CD14-positive monocyte (primary cell): ENCODE measurements around the gene ZSCAN5A. TPM values are rescaled to one million over a fixed set of nuclear protein-coding genes. Genes with fewer than 3 reads are reported as not detected.

ENCODE experiments used
- DNase-seq, 3 donors: peaks; one replicate each; pipeline ENCODE4 v3.0.0-alpha.2; 2011 to 2022
- H2AFZ ChIP-seq: 2 replicates; pipeline ENCODE4 v1.6.0; 2012; ENCODE audit warnings: mild to moderate bottlenecking, low read depth, low read length, inconsistent platforms; ENCODE audit not compliant: insufficient read depth, poor library complexity, severe bottlenecking
- H3K27ac ChIP-seq, 2 donors: 1 replicate in 1 of 2; 2 replicates in 1 of 2; pipeline ENCODE4 v1.5.1; 2012 to 2013; ENCODE audit warnings: low read length in 2 of 2, control low read depth in 1 of 2, inconsistent platforms in 1 of 2, low read depth in 1 of 2, mild to moderate bottlenecking in 1 of 2
- H3K27me3 ChIP-seq, 2 donors: one replicate each; pipeline versions ENCODE4 v1.6.0 to v1.6.1; 2011 to 2013; ENCODE audit warnings: low read length in 2 of 2; ENCODE audit not compliant: control insufficient read depth in 2 of 2, insufficient read depth in 2 of 2
- H3K36me3 ChIP-seq, 2 donors: replicated peaks in 1 of 2; 1 replicate in 1 of 2; 2 replicates in 1 of 2; pipeline versions ENCODE4 v1.5.1 to v1.6.1; 2012 to 2013; ENCODE audit warnings: low read length in 2 of 2, control low read depth in 1 of 2, inconsistent platforms in 1 of 2, mild to moderate bottlenecking in 1 of 2; ENCODE audit not compliant: insufficient read depth in 2 of 2, control insufficient read depth in 1 of 2
- H3K4me1 ChIP-seq, 2 donors: 1 replicate in 1 of 2; 2 replicates in 1 of 2; pipeline versions ENCODE4 v1.5.1 to v1.6.1; 2012 to 2013; ENCODE audit warnings: low read length in 2 of 2, control low read depth in 1 of 2, inconsistent platforms in 1 of 2, mild to moderate bottlenecking in 1 of 2, moderate library complexity in 1 of 2; ENCODE audit not compliant: insufficient read depth in 2 of 2, control insufficient read depth in 1 of 2
- H3K4me2 ChIP-seq: replicated peaks from 2 replicates; pipeline ENCODE3; 2012; ENCODE audit warnings: low read length, moderate library complexity, mild to moderate bottlenecking; ENCODE audit not compliant: poor library complexity, severe bottlenecking; ENCODE audit errors: extremely low read depth
- H3K4me3 ChIP-seq, 3 experiments: fragments of 200-600 bp in 1 of 3; sonication (generic) in 1 of 3; replicated peaks in 1 of 3; 1 replicate in 2 of 3; 2 replicates in 1 of 3; pipeline ENCODE4 v1.5.1; 2011 to 2013; ENCODE audit warnings: low read length in 3 of 3, mild to moderate bottlenecking in 3 of 3, control low read depth in 2 of 3, low read depth in 2 of 3, inconsistent platforms in 1 of 3, moderate library complexity in 1 of 3
- H3K79me2 ChIP-seq: 2 replicates; pipeline ENCODE4 v1.6.0; 2012; ENCODE audit warnings: mild to moderate bottlenecking, control low read depth, inconsistent platforms, low read length, moderate library complexity; ENCODE audit not compliant: insufficient read depth
- H3K9ac ChIP-seq: 2 replicates; pipeline ENCODE4 v1.6.0; 2017; ENCODE audit warnings: low read length, mild to moderate bottlenecking; ENCODE audit not compliant: insufficient read depth, poor library complexity, severe bottlenecking
- H3K9me3 ChIP-seq, 2 donors: replicated peaks in 1 of 2; 1 replicate in 1 of 2; 2 replicates in 1 of 2; pipeline versions ENCODE4 v1.5.1 to v1.6.1; 2012 to 2013; ENCODE audit warnings: low read length in 2 of 2, control low read depth in 1 of 2; ENCODE audit not compliant: control insufficient read depth in 1 of 2, insufficient read depth in 1 of 2
- H4K20me1 ChIP-seq: 2 replicates; pipeline ENCODE4 v1.6.0; 2012; ENCODE audit warnings: mild to moderate bottlenecking, low read length, control low read depth, moderate library complexity; ENCODE audit not compliant: insufficient read depth
- H3K27ac Mint-ChIP-seq, 7 donors: one replicate each; pipeline ENCODE4 v1.8.0; 2020; ENCODE audit warnings: mild to moderate bottlenecking in 7 of 7, mixed read lengths in 7 of 7, moderate library complexity in 6 of 7, inconsistent platforms in 2 of 7
- H3K27me3 Mint-ChIP-seq, 3 donors: one replicate each; pipeline ENCODE4 v1.8.0; 2021 to 2022; ENCODE audit warnings: low read depth in 3 of 3, mild to moderate bottlenecking in 3 of 3, mixed read lengths in 3 of 3, moderate library complexity in 3 of 3, inconsistent platforms in 1 of 3
- H3K36me3 Mint-ChIP-seq, 2 donors: one replicate each; pipeline ENCODE4 v1.8.0; 2020; ENCODE audit warnings: mixed read lengths in 2 of 2, inconsistent platforms in 1 of 2, mild to moderate bottlenecking in 1 of 2
- H3K4me1 Mint-ChIP-seq: one replicate; pipeline ENCODE4 v1.8.0; 2020; ENCODE audit warnings: mild to moderate bottlenecking, mixed read lengths
- H3K4me3 Mint-ChIP-seq, 2 donors: one replicate each; pipeline ENCODE4 v1.8.0; 2020; ENCODE audit warnings: mild to moderate bottlenecking in 2 of 2, mixed read lengths in 2 of 2, moderate library complexity in 1 of 2
- H3K9me3 Mint-ChIP-seq, 7 donors: one replicate each; pipeline ENCODE4 v1.8.0; 2020 to 2022; ENCODE audit warnings: mixed read lengths in 7 of 7, mild to moderate bottlenecking in 6 of 7, moderate library complexity in 6 of 7, inconsistent platforms in 2 of 7
- WGBS: methylation state at CpG from one replicate; pipeline ENCODE4 v1.1.5; 2013; ENCODE audit warnings: missing lambda C conversion rate; ENCODE audit not compliant: insufficient coverage; 5-methylcytosine and 5-hydroxymethylcytosine counted together
- intact Hi-C, 2 donors: fragments of 100-400 bp; cut with micrococcal nuclease; formaldehyde crosslinking; loops; one replicate each; pipeline versions ENCODE4 v1.15.0 to v1.15.1; 2023
- polyA plus RNA-seq, 3 donors: library from polyadenylated mRNA; depleted of rRNA in 1 of 3; unstranded in 2 of 3; stranded (reverse) in 1 of 3; fragments of 300-500 nt in 2 of 3; fragments of >200 nt in 1 of 3; fragmentation: Illumina TruSeq in 2 of 3; gene quantifications; 1 replicate in 2 of 3; 2 replicates in 1 of 3; pipeline ENCODE4 v1.2.3, GENCODE V29; 2012 to 2021
- small RNA-seq: library from RNA; depleted of rRNA; stranded (forward); fragments of <200 nt; gene quantifications from one replicate; pipeline ENCODE3, GENCODE V24; 2012; ENCODE audit warnings: low read depth; ENCODE audit not compliant: insufficient read length
- TF ChIP-seq, protein P1 (sequence below): fragments of 200-600 bp; IDR thresholded peaks from one replicate; pipeline ENCODE4 v1.8.0; 2022; ENCODE audit warnings: antibody characterized with exemption, mild to moderate bottlenecking

ZSCAN5A gene
- polyA plus RNA-seq, 3 donors, result 5.3 to 11.3 (median 6.3) TPM

DNA sequence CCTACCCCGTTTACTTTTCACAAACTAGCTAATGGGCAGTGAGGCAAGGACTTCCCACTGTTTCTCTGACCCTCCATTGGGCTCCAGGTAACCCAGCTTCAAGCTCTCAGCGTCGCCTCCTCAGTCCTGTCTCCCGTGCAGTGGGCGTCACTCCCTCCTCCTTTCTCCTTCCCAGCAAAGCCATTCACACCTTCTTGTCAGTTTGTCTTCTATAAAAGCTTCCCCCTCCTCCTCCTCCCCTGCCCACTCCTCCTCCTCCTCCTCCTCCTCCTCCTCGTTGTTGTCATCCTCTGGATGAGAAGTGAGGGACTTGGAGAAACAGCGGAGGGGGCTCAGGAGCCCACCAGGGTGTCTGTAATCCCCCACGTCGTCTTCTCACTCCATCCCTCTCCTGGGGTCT, 140.6 kb downstream of the ZSCAN5A start:
- no peak overlapping the region for H3K27ac ChIP-seq
- intact Hi-C loops, result no loop called here
- WGBS, result 75% methylated on average over 5 of the region's 9 CpGs

More for the DNA sequence above, 140.6 kb downstream of the ZSCAN5A start:
- no peaks in the 10 kb centered on the region for H3K36me3 ChIP-seq
- no peaks in the 10 kb centered on the region for H3K4me1 ChIP-seq
- no peak for DNase-seq
- TF ChIP-seq, protein P1, sequence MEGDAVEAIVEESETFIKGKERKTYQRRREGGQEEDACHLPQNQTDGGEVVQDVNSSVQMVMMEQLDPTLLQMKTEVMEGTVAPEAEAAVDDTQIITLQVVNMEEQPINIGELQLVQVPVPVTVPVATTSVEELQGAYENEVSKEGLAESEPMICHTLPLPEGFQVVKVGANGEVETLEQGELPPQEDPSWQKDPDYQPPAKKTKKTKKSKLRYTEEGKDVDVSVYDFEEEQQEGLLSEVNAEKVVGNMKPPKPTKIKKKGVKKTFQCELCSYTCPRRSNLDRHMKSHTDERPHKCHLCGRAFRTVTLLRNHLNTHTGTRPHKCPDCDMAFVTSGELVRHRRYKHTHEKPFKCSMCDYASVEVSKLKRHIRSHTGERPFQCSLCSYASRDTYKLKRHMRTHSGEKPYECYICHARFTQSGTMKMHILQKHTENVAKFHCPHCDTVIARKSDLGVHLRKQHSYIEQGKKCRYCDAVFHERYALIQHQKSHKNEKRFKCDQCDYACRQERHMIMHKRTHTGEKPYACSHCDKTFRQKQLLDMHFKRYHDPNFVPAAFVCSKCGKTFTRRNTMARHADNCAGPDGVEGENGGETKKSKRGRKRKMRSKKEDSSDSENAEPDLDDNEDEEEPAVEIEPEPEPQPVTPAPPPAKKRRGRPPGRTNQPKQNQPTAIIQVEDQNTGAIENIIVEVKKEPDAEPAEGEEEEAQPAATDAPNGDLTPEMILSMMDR, result no peak
- no peaks in the 10 kb centered on the region for H3K79me2 ChIP-seq
- H3K9me3 ChIP-seq, result no peaks in the 10 kb centered on the region
- peaks cover 8 to 12% (median 10%) of the 10 kb centered on the region in 3 donors for H3K27me3 Mint-ChIP-seq
- H2AFZ ChIP-seq, result no peak overlapping the region
- peaks cover 0 to 5% (median 0%) of the 10 kb centered on the region in 7 donors for H3K9me3 Mint-ChIP-seq
- no peak overlapping the region for H3K4me3 Mint-ChIP-seq
- no peak overlapping the region for H3K27ac Mint-ChIP-seq
- no peaks in the 10 kb centered on the region for H3K27me3 ChIP-seq
- H3K9ac ChIP-seq, result no peak overlapping the region
- no peaks in the 10 kb centered on the region for H4K20me1 ChIP-seq
- no peaks in the 10 kb centered on the region for H3K36me3 Mint-ChIP-seq
- H3K4me2 ChIP-seq, result no peak overlapping the region
- H3K4me3 ChIP-seq, result no peak overlapping the region
- H3K4me1 Mint-ChIP-seq, result peaks cover 2% of the 10 kb centered on the region

Small RNA genes lying within 50 kb of the gene (small RNA-seq; reads per million reads assigned to genes)
- not detected for gene RF00019

Other genes with a start within 250 kb of the ZSCAN5A start
- gene ZNF787, start 193.5 kb downstream of the ZSCAN5A start, polyA plus RNA-seq, result 10 to 100 TPM in 1 of 3 donors, 1 to 10 TPM in 2; 1.2 to 16.2 (median 1.8) TPM
- 1 to 10 TPM; 2.7 to 6.9 (median 3.5) TPM for gene ZNF444, start 173.6 kb downstream of the ZSCAN5A start, polyA plus RNA-seq
- gene GALP, start 138.8 kb downstream of the ZSCAN5A start, polyA plus RNA-seq, result not detected
- not detected for gene ZSCAN5B, start 117.1 kb downstream of the ZSCAN5A start, polyA plus RNA-seq
- not detected for gene ZSCAN5C, start 112.6 kb downstream of the ZSCAN5A start, polyA plus RNA-seq
- gene EDDM13, start 42.1 kb downstream of the ZSCAN5A start, polyA plus RNA-seq, result under 1 TPM; 0.25 to 0.70 (median 0.61) TPM
- gene ZNF582, start 78.7 kb upstream of the ZSCAN5A start, polyA plus RNA-seq, result 1 to 10 TPM; 1.4 to 4.9 (median 1.6) TPM
- 1 to 10 TPM; 1.3 to 6.6 (median 4.0) TPM for gene ZNF583, start 89.5 kb upstream of the ZSCAN5A start, polyA plus RNA-seq
- gene ZNF667, start 162.5 kb upstream of the ZSCAN5A start, polyA plus RNA-seq, result under 1 TPM in 1 of 3 donors, not detected in 2; 0.14 TPM
- gene ZNF471, start 193.0 kb upstream of the ZSCAN5A start, polyA plus RNA-seq, result under 1 TPM in 2 of 3 donors, not detected in 1; 0.14 to 0.16 TPM
- 1 to 10 TPM in 1 of 3 donors, under 1 TPM in 2; 0.31 to 1.1 (median 0.41) TPM for gene ZFP28, start 224.1 kb upstream of the ZSCAN5A start, polyA plus RNA-seq